HEK293 (cell line): Measurements from ENCODE around the gene ABR.

ENCODE experiments used
- REPIN1 ChIP-seq: fragments of 450-650 bp; formaldehyde crosslinking; IDR thresholded peaks from 2 replicates; pipeline ENCODE4 v1.5.1; 2017; ENCODE audit warnings: missing biosample characterization, missing genetic modification characterization, low read depth
- SCRT1 ChIP-seq: fragments of 450-650 bp; formaldehyde crosslinking; IDR thresholded peaks from 2 replicates; pipeline ENCODE4 v1.5.1; 2016; ENCODE audit warnings: missing biosample characterization, missing genetic modification characterization, borderline replicate concordance
- ZBTB21 ChIP-seq: fragments of 450-650 bp; formaldehyde crosslinking; IDR thresholded peaks from 2 replicates; pipeline ENCODE4 v1.5.1; 2017; ENCODE audit warnings: missing biosample characterization, missing genetic modification characterization
- ZNF223 ChIP-seq: fragments of 450-650 bp; formaldehyde crosslinking; IDR thresholded peaks from 2 replicates; pipeline ENCODE4 v1.5.1; 2016; ENCODE audit warnings: missing biosample characterization, missing genetic modification characterization
- ZNF24 ChIP-seq: fragments of 450-650 bp; formaldehyde crosslinking; IDR thresholded peaks from 2 replicates; pipeline ENCODE4 v1.5.1; 2016; ENCODE audit warnings: missing biosample characterization, missing genetic modification characterization
- ZNF366 ChIP-seq: fragments of 450-650 bp; formaldehyde crosslinking; conservative IDR thresholded peaks from 2 replicates; pipeline ENCODE4 v1.5.1; 2016; ENCODE audit warnings: missing biosample characterization, missing genetic modification characterization
- ZNF488 ChIP-seq: fragments of 450-650 bp; formaldehyde crosslinking; IDR thresholded peaks from 2 replicates; pipeline ENCODE4 v1.5.1; 2016; ENCODE audit warnings: missing biosample characterization, missing genetic modification characterization
- TF ChIP-seq, protein P1 (sequence below): fragments of 450-650 bp; formaldehyde crosslinking; IDR thresholded peaks from 2 replicates; pipeline ENCODE4 v1.5.1; 2016; ENCODE audit warnings: missing biosample characterization, missing genetic modification characterization

- TF ChIP-seq REPIN1 (tag by site-specific recombination) (no peak), ZNF24 (tag by site-specific recombination) (no peak), ZNF488 (tag by site-specific recombination) (no peak), ZNF366 (tag by site-specific recombination) (no peak), ZBTB21 (no peak), ZNF223 (tag by site-specific recombination) (no peak), SCRT1 (tag by site-specific recombination) (no peak)
- TF ChIP-seq, protein P1, sequence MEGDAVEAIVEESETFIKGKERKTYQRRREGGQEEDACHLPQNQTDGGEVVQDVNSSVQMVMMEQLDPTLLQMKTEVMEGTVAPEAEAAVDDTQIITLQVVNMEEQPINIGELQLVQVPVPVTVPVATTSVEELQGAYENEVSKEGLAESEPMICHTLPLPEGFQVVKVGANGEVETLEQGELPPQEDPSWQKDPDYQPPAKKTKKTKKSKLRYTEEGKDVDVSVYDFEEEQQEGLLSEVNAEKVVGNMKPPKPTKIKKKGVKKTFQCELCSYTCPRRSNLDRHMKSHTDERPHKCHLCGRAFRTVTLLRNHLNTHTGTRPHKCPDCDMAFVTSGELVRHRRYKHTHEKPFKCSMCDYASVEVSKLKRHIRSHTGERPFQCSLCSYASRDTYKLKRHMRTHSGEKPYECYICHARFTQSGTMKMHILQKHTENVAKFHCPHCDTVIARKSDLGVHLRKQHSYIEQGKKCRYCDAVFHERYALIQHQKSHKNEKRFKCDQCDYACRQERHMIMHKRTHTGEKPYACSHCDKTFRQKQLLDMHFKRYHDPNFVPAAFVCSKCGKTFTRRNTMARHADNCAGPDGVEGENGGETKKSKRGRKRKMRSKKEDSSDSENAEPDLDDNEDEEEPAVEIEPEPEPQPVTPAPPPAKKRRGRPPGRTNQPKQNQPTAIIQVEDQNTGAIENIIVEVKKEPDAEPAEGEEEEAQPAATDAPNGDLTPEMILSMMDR (tag by site-specific recombination), result no peak
Observed at GRCh38 chr17:1173432-1174262, 6.1 kb downstream of the ABR start.
